ENCODE results near the gene APOL4.
"Not testable (repeated sequence)": the region's sequence is repeated elsewhere in the genome, so short reads cannot be mapped to it uniquely, and the experiment has no call there.

Gene APOL4

DNA sequence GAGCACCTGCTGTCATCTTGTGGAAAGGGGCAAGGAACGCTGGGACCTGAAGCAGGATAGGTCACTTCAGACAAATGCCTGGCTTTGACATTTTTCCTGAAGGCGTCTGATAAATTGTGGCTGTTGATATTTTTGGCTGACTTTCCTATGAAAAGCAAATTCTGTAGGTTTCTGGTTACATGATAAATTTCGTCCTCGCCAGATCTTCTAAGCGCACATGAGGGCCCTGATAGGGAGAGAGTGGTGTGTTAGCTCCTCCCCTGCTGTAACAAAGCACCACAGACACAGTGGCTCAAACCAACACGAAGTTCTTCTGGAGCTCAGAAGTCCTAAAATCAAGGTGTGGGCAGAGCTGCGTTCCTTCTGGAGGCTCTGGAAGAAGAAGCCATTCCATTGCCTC lies 19.6 kb downstream of the APOL4 start:
- DNase-seq = no peak

DNA sequence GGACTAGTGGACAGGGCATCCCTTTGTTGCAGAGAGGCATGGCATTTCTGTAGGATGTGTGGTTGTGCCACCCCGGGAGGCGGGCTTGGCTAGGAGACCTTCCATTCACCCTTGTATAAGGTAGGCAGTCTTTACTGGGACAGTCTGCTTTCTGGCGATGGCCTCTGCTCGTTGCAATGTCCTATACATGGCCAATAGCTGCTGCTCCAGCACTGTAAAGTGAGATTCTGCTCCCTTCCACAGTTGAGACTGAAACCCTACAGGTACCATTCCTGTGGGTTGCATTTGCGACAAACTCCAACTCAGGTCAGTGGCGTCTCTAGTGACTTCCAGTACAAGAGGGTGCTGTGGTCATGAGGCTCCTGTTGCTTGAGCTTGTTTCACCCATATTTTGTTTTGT lies 20.7 kb downstream of the APOL4 start:
- DNase-seq = no peak

GRCh38 chr22:36180038-36180880 lies 21.4 kb downstream of the APOL4 start:
- DNase-seq = peak; percentile 78

GRCh38 chr22:36177160-36177559 lies 24.4 kb downstream of the APOL4 start:
- no peak for DNase-seq

DNA sequence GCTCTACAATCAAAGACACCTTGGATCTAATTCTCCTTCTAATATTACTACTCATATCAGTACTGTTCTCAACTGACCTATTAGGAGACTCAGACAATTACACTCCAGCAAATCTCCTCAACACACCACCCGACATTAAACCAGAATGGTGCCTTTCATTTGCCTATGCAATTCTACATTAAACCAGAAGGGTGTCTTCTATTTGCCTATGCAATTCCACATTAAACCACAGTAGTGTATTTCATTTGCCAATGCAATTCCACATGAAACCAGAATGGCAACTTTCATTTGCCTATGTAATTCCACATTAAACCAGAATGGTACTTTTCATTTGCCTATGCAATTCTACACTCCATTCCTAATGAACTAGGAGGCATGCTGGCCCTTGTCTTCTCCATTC lies 25.7 kb downstream of the APOL4 start:
- DNase-seq = no peak

- DNase-seq = no peak
These were observed 29.7 kb downstream of the APOL4 start for GRCh38 chr22:36171941-36172340.

- no peak for DNase-seq
These were observed 34.9 kb downstream of the APOL4 start for GRCh38 chr22:36166518-36167220.

- DNase-seq = no peak
These were observed 35.5 kb downstream of the APOL4 start for GRCh38 chr22:36166086-36166485.

GRCh38 chr22:36165141-36165540 lies 36.5 kb downstream of the APOL4 start:
- no peak for DNase-seq

GRCh38 chr22:36164621-36165020 lies 37.0 kb downstream of the APOL4 start:
- no peak for DNase-seq

- DNase-seq = no peak
These were observed 38.1 kb downstream of the APOL4 start for GRCh38 chr22:36163497-36163896.

GRCh38 chr22:36162127-36163034 lies 39.2 kb downstream of the APOL4 start:
- no peak for DNase-seq

GRCh38 chr22:36161793-36162126 lies 39.8 kb downstream of the APOL4 start:
- DNase-seq = not testable (repeated sequence)

GRCh38 chr22:36160499-36160942 lies 41.1 kb downstream of the APOL4 start, which contains the start of gene APOL3:
APOL3 (minus strand) TSS chr22:36160755; CDS start chr22:36149055, 11,700 bp downstream.
- DNase-seq = no peak

GRCh38 chr22:36156515-36157419 lies 44.8 kb downstream of the APOL4 start:
- DNase-seq = peak; percentile 52

- no peak for DNase-seq
These were observed 45.5 kb downstream of the APOL4 start for GRCh38 chr22:36156119-36156514.

GRCh38 chr22:36155702-36156101 lies 45.9 kb downstream of the APOL4 start:
- no peak for DNase-seq

DNA sequence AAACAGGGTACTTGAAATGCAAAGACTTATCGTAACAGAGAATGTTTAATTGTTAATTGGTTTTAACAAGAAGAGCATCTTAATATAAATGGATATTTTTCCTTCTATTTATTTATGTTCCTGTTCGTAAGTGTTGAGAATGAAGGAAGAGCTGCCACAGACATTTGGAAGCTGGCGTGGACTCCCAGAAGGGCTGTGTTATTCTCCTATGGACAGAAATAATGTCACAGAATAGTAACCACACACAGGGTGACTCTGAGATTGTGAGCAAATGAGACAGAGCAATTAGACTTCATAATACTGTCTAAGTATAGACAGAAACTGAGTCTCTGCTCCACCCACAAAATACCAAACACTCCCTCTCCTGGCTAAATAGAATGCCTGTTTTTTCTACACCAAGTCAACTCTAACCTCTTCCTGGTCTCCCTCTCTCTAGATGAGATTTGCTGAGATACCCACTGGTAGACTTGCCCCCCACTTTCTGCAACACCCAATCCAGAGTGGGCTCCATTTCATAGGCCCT lies 47.1 kb downstream of the APOL4 start:
- DNase-seq = no peak

DNA sequence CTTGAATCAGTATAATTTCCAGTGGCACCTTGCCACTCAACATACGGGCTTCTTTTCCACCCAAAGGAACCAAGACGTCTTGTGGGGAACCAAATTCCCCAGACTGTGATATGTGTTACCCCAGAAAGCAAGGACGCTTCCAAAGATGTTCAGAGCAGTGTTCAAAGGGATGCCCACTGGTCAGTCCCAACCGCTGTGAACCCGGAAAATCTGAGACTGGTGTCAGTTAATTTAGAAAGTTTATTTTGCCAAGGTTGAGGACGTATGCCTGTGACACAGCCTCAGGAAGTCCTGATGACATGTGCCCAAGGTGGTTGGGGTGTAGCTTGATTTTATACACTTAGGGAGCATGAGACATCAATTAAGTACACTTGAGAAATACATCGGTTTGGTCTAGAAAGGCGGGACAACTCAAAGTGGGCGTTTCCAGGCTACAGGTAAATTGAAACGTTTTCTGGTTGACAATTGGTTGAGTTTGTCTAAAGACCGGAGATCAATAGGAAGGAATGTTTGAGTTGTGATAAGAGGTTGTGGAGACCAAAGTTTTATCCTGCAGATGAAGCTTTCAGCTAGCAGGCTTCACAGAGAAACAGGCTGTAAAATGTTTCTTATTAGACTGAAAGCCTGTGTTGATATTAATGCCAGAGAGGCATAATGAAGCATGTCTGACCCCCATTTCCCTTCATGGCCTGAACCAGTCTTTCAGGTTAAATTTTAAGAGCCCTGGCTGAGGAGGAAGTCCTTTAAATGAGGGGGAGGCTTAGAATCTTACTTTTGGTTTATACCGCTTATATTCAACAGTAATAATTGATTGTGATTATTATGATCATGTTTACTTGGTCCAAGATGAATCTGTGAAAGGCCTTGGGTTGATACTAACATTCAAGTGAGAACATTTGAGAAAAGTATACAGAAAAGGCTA lies 47.8 kb downstream of the APOL4 start:
- DNase-seq = no peak

GRCh38 chr22:36152821-36153220 lies 48.8 kb downstream of the APOL4 start:
- not testable (repeated sequence) for DNase-seq

- DNase-seq = no peak
These were observed 49.5 kb downstream of the APOL4 start for GRCh38 chr22:36152088-36152487.

Measured in activated CD4-positive, alpha-beta T cell treated with anti-CD3 and anti-CD28 coated beads for 1 hour (primary cell).